Activated T-helper 1 cell treated with anti-CD3 and anti-CD28 coated beads, Interleukin-12 subunit alpha, Interleukin-12 subunit beta, Interleukin-2, Interleukin-4 antibody, amounts not matched to agents 30 ng/mL and 10 ng/mL and 1 ng/mL, durations not matched to agents 14 hours and 24 hours and 36 hours (primary cell): ENCODE data around the gene GLB1L3. TPM values are rescaled to one million over a fixed set of nuclear protein-coding genes. Genes with fewer than 3 reads are reported as not detected.

Experiments used
- DNase-seq: peaks from one replicate; pipeline ENCODE4 v3.0.0; 2021; ENCODE audit warnings: low spot score
- H3K27ac Mint-ChIP-seq: one replicate; pipeline ENCODE4 v1.8.0; 2021; ENCODE audit warnings: mild to moderate bottlenecking, mixed read lengths
- H3K27me3 Mint-ChIP-seq: one replicate; pipeline ENCODE4 v1.8.0; 2022; ENCODE audit warnings: mild to moderate bottlenecking, moderate library complexity, mixed read lengths; ENCODE audit not compliant: insufficient read depth
- H3K36me3 Mint-ChIP-seq: one replicate; pipeline ENCODE4 v1.8.0; 2021; ENCODE audit warnings: low read depth, mixed read lengths
- H3K4me1 Mint-ChIP-seq: one replicate; pipeline ENCODE4 v1.8.0; 2021; ENCODE audit warnings: low read depth, mixed read lengths
- H3K4me3 Mint-ChIP-seq: one replicate; pipeline ENCODE4 v1.8.0; 2021; ENCODE audit warnings: mild to moderate bottlenecking, moderate library complexity, mixed read lengths
- H3K9me3 Mint-ChIP-seq: one replicate; pipeline ENCODE4 v1.8.0; 2021; ENCODE audit warnings: mixed read lengths
- intact Hi-C: fragments of 100-400 bp; cut with micrococcal nuclease; formaldehyde crosslinking; loops from one replicate; pipeline ENCODE4 v1.15.1; 2024
- total RNA-seq: library from RNA; stranded (reverse); gene quantifications from 2 replicates; pipeline ENCODE4 v1.2.3, GENCODE V29; 2022

The GLB1L3 gene
- total RNA-seq, 1 donor from 2014 or later = 16.1 TPM

DNA sequence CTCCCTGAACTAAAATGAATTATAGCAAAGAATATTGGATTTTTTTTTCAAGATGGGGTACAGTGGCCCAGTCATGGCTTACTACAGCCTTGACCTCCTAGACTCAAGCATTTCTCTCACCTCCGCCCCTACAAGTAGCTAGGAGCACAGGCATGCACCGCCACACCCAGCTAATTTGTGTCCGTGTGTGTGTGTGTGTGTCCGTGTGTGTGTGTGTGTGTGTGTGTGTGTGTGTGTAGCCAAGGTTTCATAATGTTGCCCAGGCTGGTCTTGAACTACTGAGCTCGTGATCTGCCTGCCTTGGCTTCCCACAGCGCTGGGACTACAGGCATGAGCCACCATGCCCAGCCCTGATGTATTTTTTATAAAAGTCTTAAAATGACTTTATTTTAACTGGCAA, 35.6 kb upstream of the GLB1L3 start:
- peaks cover 35% of the 10 kb centered on the region for H3K36me3 Mint-ChIP-seq

DNA sequence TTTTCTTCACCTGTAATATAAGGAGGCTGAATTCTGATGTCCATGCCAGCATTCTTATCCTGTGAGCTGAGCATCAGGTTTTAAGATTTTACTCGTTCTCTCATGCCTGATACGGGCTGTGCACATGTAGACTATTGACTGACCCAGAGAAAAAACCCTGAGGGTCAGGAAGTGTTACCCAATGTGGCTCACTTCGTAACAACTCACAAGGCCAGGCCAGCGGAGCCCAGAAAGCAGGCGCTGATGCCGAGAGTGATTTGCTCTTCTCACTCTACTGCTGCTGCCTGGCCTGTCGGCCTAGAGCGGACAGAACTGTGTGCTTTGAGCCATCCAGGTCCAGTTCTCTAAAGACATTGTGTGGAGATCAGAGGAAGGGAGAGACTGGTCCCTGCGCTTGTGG, 33.8 kb upstream of the GLB1L3 start:
- Mint-ChIP-seq H3K9me3 (no peaks in the 10 kb centered on the region), H3K4me1 (no peaks in the 10 kb centered on the region), H3K27me3 (no peaks in the 10 kb centered on the region), H3K36me3 (peaks cover 37% of the 10 kb centered on the region), H3K4me3 (no peak overlapping the region), H3K27ac (no peak overlapping the region)
- DNase-seq = no peak
- intact Hi-C loops = no loop called here

More for the DNA sequence above, 35.6 kb upstream of the GLB1L3 start:
- intact Hi-C loops = no loop called here
- Mint-ChIP-seq H3K4me1 (no peaks in the 10 kb centered on the region), H3K9me3 (no peaks in the 10 kb centered on the region), H3K27me3 (no peaks in the 10 kb centered on the region), H3K4me3 (no peak overlapping the region), H3K27ac (no peak overlapping the region)
- DNase-seq = no peak

DNA sequence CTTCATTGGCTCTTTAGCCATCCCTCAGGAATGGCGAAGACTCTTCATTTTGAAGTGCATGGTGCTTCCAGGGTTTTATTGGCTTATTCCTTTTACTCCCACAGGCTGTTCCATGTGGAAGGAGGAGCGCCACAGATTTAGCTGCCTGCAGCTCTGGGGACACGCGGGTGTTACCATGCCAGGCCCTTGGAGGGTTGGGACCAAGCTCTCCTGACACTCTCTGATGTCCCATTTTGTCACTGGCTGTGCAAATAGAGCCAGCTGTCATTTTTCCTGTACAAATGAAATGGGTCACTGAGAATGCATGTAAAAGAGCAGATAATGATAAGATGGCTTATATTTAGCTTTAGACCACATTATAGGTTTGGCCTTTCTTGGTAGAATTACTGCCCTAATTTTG, 32.3 kb upstream of the GLB1L3 start:
- no peak for DNase-seq
- peaks cover 40% of the 10 kb centered on the region for H3K36me3 Mint-ChIP-seq
- no peak overlapping the region for H3K4me3 Mint-ChIP-seq
- no peaks in the 10 kb centered on the region for H3K9me3 Mint-ChIP-seq
- peaks cover 6% of the 10 kb centered on the region for H3K4me1 Mint-ChIP-seq
- no peaks in the 10 kb centered on the region for H3K27me3 Mint-ChIP-seq
- H3K27ac Mint-ChIP-seq = no peak overlapping the region
- intact Hi-C loops = loop anchor here (1.0 kb wide), 3 partner anchors 19 to 194 kb away; no protein-coding TSS in a partner anchor

DNA sequence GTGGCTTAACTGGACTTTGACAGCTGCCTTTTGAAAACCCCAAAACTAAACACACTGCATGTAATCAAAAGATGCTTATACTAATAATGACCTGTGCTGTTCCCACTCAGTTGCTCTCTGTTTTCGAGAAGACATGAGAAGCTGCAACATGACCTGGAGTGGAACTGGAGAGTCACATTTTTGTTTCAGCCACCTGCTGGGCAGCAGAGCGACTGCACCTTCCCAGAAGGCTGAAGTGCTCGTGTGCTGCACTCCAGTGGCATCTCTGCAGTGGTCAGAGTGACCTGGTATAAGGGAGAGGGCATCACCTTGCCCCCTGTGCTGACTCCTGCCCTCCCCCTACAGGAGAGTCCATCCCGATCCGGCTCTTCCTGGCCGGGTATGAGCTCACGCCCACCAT, 31.6 kb upstream of the GLB1L3 start:
- H3K27ac Mint-ChIP-seq = no peak overlapping the region
- H3K4me3 Mint-ChIP-seq = no peak overlapping the region
- no peak for DNase-seq
- no peaks in the 10 kb centered on the region for H3K27me3 Mint-ChIP-seq
- peaks cover 45% of the 10 kb centered on the region for H3K36me3 Mint-ChIP-seq
- intact Hi-C loops = loop anchor here (1.0 kb wide), 3 partner anchors 19 to 194 kb away; no protein-coding TSS in a partner anchor
- H3K4me1 Mint-ChIP-seq = peaks cover 12% of the 10 kb centered on the region
- H3K9me3 Mint-ChIP-seq = no peaks in the 10 kb centered on the region

DNA sequence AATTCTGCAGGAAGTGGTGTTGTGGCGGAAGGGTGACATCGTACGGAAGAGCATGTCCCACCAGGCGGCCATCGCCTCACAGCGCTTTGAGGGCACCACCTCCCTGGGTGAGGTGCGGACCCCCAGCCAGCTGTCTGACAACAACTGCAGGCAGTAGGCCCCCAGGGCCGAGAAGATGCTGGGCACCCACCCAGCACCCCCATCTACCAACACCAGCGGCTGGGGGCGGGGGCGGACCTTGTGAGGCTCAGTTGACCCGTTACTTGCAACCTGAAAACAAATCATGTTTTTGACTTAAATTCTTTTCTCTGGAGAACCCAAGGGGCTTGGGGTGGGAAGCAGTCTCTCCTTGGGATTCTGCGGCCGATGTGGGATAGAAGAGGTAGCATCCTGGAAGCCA, 30.7 kb upstream of the GLB1L3 start:
- Mint-ChIP-seq H3K27ac (no peak overlapping the region), H3K4me1 (peaks cover 12% of the 10 kb centered on the region), H3K36me3 (peaks cover 45% of the 10 kb centered on the region), H3K9me3 (no peaks in the 10 kb centered on the region), H3K4me3 (no peak overlapping the region), H3K27me3 (no peaks in the 10 kb centered on the region)
- intact Hi-C loops = no loop called here
- no peak for DNase-seq

DNA sequence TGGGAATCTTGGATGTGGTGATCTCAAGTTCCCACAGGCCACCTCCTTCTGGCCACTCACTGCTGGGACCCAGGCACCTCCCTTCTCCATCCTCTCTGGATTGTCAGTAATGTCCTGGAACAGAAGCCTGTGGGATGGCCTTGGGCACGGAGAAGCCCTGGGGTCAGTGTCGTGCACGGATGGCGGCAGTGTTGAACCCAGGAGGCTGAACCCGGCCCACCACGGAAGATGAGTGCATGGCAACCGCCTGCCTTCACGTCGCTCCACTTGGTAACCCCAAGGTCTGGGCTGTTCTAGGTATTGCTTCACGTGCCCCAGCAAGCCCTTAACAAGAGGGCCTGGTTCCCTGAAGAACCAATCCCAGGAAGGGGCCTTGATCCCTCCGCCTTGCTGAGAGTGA, 30.1 kb upstream of the GLB1L3 start:
- intact Hi-C loops = no loop called here
- Mint-ChIP-seq H3K36me3 (peaks cover 45% of the 10 kb centered on the region), H3K4me3 (no peak overlapping the region), H3K27ac (no peak overlapping the region), H3K27me3 (no peaks in the 10 kb centered on the region), H3K9me3 (no peaks in the 10 kb centered on the region), H3K4me1 (peaks cover 12% of the 10 kb centered on the region)
- no peak for DNase-seq

DNA sequence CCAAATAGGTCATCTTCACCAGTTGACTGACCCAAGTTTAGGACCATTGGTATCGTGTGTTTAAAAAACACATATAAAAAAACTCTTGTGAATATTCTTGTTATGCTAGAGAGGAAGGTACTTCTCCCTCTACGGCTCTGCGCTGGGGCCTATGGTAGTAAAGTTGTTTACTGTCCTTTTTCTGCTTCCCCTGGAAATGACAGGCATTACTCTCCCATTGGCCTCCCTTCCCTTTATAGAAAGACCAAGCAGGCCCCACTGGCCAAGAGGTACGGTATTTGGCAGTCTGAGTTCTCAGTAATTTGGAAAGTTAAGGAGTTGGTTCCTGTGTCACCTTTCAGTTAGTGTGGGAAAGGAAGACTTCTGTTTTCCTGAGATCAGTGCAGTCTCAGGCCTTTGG, 29.5 kb upstream of the GLB1L3 start:
- no peaks in the 10 kb centered on the region for H3K27me3 Mint-ChIP-seq
- H3K4me3 Mint-ChIP-seq = no peak overlapping the region
- DNase-seq = no peak
- peaks cover 14% of the 10 kb centered on the region for H3K4me1 Mint-ChIP-seq
- no peak overlapping the region for H3K27ac Mint-ChIP-seq
- intact Hi-C loops = no loop called here
- peaks cover 45% of the 10 kb centered on the region for H3K36me3 Mint-ChIP-seq
- H3K9me3 Mint-ChIP-seq = no peaks in the 10 kb centered on the region

DNA sequence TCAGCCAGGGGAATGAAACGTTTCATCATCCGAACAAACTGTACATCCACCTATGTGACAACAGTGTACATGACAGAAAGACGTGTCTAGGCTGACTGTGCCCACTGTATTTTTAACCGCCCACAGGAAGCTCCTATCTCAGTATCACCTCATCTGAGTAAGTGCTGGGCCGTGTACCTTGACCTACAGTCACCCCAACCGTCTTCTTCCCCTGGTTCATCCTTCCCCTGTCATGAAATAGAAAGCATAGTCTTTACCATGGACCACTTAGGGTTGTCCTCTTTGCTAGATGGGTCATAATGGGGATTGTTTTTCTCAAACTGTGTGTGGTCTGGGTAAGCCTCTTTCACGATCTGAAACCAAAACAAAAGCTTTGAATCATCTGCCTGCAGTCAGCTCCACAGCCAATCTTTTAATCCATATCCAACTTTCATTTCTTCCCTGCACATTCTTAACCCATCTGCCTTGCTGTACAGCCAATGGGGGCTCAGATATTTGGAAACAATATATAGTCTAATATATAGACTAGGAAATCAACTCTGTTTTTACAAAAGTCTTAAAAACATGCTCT, 27.2 kb upstream of the GLB1L3 start:
- Mint-ChIP-seq H3K4me3 (no peak overlapping the region), H3K9me3 (no peaks in the 10 kb centered on the region), H3K4me1 (peaks cover 26% of the 10 kb centered on the region), H3K27me3 (no peaks in the 10 kb centered on the region), H3K36me3 (peaks cover 37% of the 10 kb centered on the region), H3K27ac (peak overlapping the region; percentile 61)
- no peak for DNase-seq
- intact Hi-C loops = no loop called here

DNA sequence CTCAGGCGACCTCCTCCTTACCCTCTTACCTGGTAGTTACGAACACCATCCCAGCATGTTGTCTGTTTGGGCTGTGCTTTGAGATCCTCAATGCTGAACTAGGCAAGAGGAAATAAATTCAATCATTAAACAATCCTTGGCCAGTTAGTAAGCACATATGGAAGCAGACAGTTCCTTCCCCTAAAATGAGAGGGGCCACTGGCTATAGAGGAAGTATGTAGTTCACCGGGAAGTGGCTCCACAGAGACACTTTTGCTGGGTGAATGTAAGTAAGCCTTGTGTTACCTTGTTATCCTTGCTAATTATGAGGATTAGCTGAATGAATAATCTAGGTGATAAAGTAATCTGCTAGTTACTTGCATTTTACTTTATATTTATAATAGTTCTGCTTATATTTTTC, 25.9 kb upstream of the GLB1L3 start:
- intact Hi-C loops = loop anchor here (5.0 kb wide), 1 partner anchor 162 kb away; the partner anchor contains the start of gene B3GAT1
- H3K9me3 Mint-ChIP-seq = no peaks in the 10 kb centered on the region

DNA sequence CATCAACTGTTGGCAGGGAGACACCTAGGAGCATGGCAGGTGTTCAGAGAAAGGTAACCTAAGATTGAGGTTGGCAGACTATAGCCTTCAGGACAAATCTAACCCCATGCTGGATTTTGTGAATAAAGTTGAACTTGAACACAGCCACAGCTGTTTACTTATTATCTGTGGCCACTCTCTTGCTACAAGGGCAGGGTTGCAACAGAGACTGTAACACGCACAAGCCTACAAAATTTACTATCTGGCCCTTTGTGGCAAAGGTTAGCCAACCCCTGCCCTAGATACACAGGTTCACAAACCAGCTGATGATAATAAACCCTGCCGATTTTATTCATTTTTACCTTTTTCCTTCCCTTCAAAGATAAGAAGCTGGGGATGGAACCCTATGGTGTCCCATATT, 25.5 kb upstream of the GLB1L3 start:
- H3K9me3 Mint-ChIP-seq = no peaks in the 10 kb centered on the region
- peaks cover 30% of the 10 kb centered on the region for H3K36me3 Mint-ChIP-seq
- peaks cover 40% of the 10 kb centered on the region for H3K4me1 Mint-ChIP-seq
- H3K27ac Mint-ChIP-seq = no peak overlapping the region
- no peak for DNase-seq
- H3K27me3 Mint-ChIP-seq = no peaks in the 10 kb centered on the region
- intact Hi-C loops = loop anchor here (5.0 kb wide), 1 partner anchor 162 kb away; the partner anchor contains the start of gene B3GAT1
- H3K4me3 Mint-ChIP-seq = no peak overlapping the region

More for the DNA sequence above, 25.9 kb upstream of the GLB1L3 start:
- Mint-ChIP-seq H3K36me3 (peaks cover 30% of the 10 kb centered on the region), H3K27ac (no peak overlapping the region), H3K4me3 (no peak overlapping the region), H3K4me1 (peaks cover 36% of the 10 kb centered on the region), H3K27me3 (no peaks in the 10 kb centered on the region)
- DNase-seq = no peak

DNA sequence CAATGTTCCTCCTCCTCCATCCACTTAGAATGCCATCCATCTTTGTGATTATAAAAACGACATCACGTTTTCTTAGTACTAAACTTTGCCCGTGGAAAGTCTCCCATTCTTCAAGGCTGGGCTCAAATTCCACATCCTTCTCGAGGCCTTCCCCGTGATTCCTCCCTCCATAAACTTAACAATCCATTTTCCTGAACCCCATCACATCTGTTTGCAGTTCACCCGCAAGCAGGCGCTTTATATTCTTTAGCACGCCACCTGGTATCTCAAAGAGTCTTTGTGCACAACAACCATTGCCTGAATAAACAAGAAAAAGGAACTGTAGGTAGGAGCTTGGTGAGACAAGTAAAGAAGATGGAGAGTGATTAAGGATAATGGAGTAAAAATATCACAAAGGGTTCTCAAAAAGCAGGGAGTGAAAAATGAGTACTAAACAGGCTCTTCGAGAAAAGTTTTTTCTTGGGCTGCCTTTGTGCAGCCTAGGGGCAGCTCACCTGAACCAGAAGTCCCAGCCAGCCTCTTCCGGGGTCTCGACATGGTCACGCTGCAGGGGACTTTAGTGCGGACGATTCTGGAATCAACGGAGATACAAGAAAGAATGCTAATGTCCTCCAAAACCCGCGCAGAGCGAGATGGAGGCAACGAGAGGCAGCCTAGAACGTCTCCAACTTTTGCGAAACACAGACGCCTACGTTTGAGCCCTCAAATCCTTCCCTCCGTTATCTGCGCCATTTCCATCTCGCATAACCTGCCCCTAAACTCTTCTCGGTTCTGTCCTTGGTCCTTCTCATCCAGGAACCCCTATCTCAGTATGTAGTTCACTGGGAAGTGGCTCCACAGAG, 23.6 kb upstream of the GLB1L3 start:
- Mint-ChIP-seq H3K27ac (peak overlapping the region; percentile 86), H3K4me1 (peaks cover 47% of the 10 kb centered on the region), H3K9me3 (no peaks in the 10 kb centered on the region), H3K4me3 (peak overlapping the region; percentile 94), H3K27me3 (no peaks in the 10 kb centered on the region), H3K36me3 (peaks cover 20% of the 10 kb centered on the region)
- no peak for DNase-seq
- intact Hi-C loops = loop anchor here (1.0 to 5.0 kb wide), 8 partner anchors 23 to 324 kb away; partner anchors contain the start of genes B3GAT1, GLB1L2, JAM3 and VPS26B

DNA sequence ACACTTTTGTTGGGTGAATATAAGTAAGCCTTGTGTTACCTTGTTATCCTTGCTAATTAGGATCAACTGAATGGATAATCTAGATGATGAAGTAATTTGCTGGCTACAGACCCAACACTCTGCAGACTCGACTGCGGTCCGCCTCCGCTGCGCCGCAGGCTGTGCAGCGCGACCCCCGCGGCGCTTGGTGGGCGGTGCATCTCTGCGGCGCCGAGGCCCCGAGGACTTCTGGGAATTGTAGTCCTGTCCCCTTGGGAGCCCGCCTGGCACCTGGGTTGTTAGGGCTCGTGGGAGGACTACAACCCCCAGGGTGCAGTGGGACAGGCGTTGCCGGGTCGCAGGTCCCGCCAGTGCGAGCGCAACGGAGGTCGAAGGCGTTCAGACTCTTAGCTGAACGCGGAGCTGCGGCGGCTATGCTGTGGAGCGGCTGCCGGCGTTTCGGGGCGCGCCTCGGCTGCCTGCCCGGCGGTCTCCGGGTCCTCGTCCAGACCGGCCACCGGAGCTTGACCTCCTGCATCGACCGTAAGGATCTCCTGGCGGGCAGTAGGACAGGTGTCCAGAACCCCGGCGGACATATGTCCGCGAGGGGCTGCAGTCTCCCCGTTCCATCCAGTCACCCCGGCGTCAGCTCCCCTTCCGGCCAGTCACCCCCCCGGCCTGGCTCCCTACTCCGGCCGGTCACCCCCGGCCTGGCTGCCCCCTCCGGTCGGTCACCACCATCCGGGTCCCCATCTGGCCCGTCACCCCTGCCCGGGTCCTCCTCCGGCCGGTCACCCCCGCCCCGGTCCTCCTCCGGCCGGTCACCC, 22.8 kb upstream of the GLB1L3 start, which contains the start of the genes ACAD8 and THYN1:
ACAD8 (plus strand) TSS at position 381 of the 806 bp plus-strand sequence; CDS start at position 414, 33 bp downstream.
THYN1 (minus strand) TSS at position 165 of the 806 bp plus-strand sequence. CDS start 470 bp downstream, outside the sequence.
- no peaks in the 10 kb centered on the region for H3K27me3 Mint-ChIP-seq
- intact Hi-C loops = loop anchor here (1.0 to 5.0 kb wide), 8 partner anchors 22 to 325 kb away; partner anchors contain the start of genes B3GAT1, GLB1L2, JAM3 and VPS26B
- peaks cover 16% of the 10 kb centered on the region for H3K36me3 Mint-ChIP-seq
- no peaks in the 10 kb centered on the region for H3K9me3 Mint-ChIP-seq
- H3K27ac Mint-ChIP-seq = peak within 1 kb of the TSS; percentile 86
- peak within 1 kb of the TSS; percentile 94 for H3K4me3 Mint-ChIP-seq
- peaks cover 46% of the 10 kb centered on the region for H3K4me1 Mint-ChIP-seq
- DNase-seq = peak; percentile 94
